ENCODE data around the gene IER2.

The IER2 gene

DNA sequence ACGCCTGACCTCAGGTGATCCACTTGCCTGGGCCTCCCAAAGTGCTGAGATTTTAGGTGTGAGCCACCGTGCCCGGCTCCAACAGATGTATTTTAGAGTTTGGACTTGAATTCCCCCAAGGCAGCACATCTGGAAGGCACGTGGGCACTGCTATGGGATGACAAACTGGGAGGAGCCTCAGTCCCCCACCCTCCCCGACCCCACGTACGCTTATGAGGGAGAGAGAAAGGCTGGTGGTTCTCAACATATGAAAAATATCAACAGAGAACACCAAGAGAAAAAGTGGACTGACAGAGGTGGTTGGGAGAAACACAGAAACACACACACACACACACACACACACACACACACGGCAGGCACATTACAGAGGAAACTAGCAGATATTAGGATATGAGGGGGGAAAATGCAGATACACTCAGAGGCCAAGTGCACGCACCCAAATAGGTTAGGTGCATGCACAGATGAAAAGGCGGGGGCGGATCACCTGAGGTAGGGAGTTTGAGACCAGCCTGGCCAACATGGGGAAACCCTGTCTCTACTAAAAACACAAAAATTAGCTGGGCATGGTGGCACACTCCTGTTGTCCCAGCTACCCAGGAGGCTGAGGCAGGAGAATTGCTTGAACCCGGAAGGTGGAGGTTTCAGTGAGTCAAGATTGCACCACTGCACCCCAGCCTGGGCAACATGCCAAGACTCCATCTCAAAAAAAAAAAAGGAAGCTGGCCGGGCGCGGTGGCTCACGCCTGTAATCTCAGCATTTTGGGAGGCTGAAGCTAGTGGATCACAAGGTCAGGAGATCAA, 3.2 kb upstream of the IER2 start:
- peak; percentile 18 for DNase-seq

DNA sequence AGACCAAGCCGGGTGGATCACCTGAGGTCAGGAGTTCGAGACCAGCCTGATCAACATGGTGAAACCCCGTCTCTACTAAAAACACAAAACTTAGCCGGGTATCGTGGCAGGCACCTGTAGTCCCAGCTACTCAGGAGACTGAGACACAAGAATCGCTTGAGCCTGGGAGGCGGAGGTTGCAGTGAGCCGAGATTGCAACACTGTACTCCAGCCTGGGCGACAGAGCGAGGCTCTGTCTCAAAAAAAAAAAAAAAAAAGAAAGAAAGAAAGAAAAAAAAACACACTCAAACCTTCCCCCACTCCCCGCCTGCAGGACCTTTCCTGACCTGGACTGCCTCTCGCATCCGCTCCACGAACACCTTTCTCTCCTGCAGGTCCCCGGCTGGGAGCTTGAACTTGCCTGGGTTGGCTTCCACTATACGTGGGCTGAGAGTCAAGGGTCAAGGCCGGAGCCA, 1.0 kb upstream of the IER2 start:
- DNase-seq, result peak; percentile 78

DNA sequence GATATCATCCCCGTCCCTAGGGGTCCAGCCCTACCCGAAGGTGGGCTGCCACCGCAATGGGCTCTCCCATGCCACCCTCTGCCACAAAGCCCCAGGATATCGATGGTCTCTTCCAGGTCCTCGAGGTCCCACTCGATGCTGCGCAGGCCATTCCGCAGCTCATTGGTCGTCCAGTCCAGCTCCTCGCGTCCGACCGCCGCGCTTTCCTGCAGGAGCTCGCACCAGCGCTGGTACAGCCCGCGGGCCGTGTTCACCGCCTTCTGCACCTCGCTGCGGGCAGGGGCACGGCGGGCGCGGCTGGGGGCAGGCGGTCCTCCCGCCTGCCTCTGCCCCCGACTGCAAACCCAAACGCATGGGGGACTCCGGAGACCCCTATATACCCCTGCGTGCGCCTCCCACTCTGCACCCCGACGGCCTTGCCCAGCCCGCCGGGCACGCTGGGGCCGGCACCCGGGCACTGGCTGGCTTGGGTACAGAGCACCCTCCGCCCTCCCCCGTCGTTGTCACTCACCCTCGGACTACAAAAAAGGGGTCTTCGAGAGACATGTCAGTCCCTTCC, 504 bp upstream of the IER2 start:
- DNase-seq, result peak; percentile 81

DNA sequence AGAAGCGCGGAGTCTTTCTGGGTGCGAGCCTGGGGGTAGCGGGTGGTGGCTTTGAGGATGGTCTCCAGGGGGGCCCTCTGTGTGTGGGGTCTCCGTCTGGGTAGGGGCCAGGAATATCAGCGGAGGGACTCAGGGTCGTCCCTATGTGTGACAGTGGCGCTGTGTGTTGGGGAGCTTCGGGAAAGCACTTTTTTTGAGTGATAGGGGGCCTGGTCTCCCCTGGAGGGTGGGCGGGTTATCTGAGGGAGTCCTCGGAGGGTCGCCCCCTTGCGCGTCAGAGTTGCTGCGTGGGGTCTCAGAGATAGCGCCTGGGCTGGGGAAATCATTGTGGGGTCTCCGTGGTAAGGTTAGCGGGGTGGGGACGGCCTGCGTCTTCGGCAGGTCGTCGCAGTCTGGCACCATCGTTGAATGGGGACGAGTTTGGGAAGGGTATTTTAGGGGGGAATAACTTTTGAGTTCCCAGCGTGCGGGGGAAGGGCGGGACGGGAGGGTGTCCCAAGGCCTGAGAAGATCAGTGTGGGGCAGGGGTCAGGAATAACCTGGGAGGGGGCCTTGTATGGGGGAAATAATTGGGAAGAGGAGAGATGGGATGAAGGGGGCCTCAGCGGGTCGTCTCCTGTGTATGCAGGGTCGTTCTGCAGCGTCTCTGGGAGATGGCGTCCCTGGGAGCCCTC, 857 bp downstream of the IER2 start:
- DNase-seq, result peak; percentile 63

DNA sequence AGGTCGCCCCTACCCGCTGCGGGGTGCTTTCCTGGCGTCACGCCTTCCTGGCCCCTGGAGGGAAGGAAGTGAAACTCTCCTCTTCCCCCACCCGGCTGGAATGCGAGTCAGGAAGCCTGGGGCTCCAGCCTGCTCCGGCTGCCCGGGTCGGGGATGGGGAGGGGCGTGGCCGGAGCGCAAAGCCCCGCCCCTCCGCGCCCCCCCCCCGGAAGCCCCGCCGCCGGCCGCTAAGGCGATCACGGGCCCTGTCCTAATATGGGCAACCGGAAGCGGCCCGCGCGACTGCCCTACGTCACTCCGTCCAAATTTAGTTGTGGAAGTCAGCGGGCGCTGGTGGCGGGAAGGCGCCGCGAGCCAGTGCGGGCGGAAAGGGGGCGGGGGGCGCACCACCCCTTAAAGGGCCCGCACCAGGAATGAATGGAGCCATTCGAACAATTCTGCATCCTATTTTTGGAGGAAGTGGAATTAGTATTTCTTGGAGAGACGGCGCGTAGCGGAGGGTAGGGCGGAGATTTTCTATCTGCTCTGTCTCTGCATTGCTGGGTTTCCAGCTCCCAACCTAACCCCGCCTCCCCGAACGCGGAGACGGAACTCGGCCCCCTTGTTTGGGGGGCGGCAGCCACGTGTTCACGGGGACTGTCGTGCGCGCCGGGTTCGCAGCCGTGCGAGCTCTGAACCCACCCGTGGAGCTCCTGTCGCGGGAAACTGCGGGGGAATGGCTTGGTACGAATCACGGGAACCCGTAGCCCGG, 1.6 kb downstream of the IER2 start:
- DNase-seq, result peak; percentile 99

DNA sequence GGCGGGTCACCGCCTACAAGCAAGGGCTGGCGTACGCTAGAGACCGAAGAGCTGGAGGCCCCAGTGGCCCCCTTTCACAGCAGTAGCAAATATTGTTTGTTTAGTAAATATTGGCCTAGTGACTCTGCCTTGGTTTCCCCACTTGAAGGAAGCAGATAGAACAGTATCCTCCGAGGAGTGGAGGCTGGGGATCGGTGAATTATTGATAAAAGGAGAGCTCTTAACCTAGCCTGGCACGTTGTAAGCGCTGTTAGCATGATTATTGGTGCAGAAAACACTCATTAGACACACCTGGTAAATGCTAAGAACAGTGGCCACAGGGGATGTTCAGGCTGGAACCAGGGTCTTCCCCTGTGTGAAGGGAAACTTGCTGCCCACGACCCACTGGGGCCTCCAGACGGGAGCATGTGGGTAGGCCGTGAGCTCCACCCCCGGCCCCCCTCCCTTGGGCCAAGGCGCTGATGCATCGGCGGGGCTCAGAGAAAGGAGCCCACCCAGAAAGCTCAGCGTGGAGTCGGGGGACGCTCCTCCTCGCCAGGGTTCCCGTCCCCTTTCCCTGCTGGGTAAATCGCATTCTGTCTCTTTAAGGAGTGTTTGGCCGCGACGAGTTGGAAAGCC, 2.3 kb downstream of the IER2 start:
- DNase-seq, result no peak

DNA sequence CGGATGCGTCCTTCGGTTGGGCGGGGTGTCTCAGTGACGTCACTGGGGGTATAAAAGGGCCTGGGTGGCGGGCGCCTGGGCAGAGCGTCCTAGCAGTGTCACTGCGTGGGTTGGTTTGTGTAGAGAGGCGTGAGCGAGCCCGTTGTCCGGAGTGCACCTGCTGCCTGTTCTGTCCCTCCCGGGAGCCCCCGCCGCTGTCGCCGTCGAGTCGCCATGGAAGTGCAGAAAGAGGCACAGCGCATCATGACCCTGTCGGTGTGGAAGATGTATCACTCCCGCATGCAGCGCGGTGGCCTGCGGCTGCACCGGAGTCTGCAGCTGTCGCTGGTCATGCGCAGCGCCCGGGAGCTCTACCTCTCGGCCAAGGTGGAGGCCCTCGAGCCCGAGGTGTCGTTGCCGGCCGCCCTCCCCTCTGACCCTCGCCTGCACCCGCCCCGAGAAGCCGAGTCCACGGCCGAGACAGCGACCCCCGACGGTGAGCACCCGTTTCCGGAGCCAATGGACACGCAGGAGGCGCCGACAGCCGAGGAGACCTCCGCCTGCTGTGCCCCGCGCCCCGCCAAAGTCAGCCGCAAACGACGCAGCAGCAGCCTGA, 2.9 kb downstream of the IER2 start:
- peak; percentile 98 for DNase-seq

DNA sequence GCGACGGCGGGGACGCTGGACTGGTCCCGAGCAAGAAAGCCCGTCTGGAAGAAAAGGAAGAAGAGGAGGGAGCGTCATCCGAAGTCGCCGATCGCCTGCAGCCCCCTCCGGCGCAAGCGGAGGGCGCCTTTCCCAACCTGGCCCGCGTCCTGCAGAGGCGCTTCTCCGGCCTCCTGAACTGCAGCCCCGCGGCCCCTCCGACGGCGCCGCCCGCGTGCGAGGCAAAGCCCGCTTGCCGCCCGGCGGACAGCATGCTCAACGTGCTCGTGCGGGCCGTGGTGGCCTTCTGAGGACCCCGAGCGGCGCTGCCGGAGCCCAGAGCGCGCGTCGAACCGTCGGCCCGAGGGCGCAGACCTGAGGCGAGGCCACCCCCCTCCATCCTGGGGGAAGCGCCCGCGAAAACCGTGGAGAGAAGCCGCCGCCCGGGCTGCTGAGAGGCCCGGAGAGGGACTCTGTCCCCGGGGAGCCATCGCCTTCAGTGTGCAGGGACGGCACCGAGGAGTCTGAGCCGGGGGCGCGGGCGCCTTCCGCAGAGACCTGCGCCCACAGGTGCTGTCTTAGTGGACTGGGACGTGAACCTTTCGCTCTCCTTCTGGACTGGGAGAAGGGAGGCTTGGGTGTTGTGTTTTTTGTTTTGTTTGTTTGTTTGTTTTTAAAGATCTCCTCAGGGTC, 3.5 kb downstream of the IER2 start:
- peak; percentile 77 for DNase-seq

DNA sequence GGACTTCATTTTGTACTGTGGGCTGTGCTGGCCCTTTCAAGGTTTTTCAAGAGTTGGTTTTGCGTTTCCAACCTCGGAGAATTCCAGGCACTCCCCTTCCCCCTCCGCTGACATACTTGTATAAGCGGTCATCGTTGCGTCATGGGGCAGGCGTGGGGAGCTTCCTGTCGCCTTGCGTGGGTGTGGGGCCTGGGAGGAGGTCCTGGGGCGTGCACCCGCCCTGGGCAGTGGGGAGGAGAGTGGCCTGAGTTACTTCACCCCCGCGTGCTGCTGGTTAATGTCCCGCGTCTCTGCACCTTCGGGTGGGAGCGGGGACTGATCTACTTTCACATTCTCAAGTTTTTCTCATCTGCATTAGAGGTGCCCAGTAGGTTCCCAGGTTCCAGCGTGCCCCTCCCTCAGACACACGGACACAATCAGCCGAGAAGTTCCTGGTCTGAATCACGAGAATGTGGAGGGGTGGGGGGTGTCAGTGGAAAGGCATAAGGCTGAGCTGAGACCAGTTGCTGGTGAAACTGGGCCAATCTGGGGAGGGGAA, 4.1 kb downstream of the IER2 start:
- DNase-seq, result peak; percentile 83

DNA sequence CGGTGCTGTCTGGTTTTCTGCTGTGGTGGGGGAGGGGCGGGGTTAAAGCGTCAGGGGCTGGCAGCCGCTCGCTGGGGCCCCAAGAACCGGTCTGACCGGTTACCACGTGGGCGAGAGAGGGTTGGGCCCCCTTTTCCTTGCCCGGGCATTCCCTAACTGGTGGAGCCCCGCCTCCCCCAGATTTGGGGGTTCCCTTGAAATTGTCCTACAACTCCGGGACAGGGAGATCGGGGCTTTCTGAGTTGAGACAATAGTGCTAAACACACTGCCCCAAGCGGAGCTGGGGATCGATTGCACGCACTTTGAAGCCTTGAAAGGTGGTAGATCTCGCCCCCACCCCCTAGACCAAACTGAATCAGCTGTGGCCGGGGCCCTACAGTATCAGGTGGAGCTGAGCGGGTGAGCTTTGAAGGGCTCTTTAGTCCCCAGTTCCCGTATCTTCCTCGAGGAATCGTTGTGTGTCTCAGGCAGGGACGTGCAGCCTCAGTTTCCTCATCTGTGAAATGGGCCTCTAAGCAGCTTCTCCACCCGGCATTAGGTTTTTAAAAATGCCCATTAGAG, 4.8 kb downstream of the IER2 start:
- peak; percentile 87 for DNase-seq

DNA sequence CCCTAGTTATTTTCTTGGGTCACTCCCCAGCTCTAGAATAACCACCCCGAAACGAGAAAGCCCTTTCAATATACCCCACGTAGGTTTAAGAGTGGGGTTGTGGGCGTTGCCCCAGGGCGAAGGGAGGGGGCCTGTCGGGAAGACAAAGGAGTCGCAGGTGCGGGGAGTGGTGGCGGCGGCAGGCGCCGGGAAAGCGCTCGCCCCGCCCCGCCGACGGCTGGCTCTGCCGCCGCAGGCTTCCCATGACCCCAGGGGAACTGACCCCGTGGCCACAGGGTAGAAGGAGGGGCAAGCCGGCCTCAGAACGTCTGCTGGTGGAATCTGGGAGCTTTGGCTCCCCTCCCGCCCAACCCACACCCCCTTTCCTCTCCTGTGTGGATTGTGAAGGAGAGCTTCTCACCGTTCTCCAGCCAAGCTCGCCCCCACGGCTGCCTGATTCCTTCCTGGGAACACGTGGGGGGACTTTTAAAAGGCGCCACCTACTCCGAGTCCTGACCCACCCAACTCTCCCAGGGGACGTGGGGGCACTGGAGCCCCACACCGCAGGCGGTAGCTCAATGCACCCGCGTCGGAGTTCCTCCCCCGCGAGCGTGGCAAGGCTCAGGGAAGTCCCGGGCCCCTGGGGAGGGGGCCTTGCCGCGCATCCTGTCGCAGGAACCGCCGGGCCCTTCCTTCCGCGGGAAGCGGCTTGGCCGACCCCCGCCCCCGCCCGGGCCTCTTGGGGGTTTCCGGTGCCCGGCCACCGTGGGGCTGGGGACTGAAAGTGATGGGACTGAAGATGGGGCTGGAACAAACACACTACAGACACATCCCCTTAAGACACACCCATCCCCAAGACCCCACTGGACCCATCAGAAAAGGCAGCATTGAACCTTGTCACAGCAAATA, 5.5 kb downstream of the IER2 start:
- peak; percentile 96 for DNase-seq

DNA sequence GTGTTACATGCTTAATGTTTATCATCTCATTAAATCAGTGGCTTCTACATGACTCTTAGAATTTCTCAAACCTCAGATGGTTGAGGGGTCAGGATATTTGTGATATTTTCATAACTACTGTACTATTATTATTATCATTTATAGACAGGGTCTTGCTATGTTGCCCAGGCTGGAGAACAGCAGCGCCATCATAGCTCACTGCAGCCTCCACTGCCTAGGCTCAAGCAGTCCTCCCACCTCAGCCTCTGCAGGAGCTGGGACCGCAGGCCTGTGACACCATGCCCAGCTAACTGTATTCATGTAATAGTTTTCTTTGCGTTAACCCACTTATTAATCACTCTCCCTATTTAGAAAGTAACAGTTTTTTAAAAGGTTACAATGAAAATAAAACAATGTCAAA, 9.5 kb downstream of the IER2 start:
- no peak for DNase-seq

DNA sequence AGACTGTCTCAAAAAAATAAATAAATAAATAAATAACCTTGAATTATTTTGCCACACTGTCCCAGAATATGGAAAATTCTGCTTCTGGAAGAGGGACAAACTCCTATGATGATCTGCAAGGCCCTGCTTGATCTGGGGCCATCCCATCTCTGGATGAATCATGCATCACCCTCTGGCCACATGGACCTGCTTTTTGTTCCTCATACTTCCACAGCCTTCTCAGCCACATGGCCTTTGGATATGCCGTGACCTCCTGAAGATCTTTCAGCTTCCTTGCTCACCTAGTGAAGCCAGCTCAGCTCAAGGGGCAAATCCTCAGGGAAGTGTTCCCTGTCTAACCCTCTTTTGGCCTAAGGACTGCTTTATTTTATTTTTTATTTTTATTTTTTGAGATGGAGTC, 10.3 kb downstream of the IER2 start:
- DNase-seq, result no peak

DNA sequence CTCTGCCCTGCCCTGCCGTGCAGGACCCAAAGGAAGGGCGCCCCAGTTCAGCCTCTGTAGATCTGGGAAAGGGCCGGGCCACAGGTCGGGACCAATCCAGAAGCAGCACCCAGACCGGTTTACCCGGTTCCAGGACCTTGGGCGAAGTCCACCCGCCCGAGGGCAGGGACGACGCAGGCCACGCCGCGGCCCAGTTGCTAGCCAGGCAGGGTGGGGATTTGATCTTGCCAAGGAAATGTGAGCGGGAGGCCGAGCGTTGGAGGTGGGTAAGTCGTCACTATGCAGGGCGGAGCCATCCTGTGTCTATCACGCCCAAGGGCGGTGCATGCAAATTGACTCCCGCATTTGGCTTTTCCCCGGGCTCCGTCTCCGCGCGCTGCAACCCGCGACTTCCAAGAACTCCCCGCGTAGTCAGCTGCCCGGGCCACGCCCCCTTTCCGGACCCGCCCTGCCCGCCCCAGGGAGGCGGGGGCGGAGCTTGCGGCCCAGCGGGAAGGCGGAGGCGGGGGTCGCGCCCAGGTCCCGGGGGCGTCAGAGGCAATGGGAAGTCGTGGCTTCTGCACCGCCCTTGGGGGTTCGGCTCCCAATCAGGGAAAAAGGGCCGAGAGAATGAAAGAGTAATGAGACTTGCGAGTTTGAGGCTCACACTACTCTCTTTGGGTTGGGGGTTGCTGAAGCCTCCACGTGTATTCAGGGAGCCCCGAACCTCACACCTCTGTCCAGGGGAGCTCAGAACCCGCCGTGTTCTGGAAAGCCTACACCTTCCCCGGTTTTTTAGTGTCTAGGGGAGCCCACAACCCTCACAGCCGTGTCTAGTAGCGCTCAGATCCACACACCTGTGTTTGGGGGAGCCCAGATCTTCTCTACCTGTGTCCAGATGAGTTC, 12.8 kb downstream of the IER2 start:
- peak; percentile 99 for DNase-seq

DNA sequence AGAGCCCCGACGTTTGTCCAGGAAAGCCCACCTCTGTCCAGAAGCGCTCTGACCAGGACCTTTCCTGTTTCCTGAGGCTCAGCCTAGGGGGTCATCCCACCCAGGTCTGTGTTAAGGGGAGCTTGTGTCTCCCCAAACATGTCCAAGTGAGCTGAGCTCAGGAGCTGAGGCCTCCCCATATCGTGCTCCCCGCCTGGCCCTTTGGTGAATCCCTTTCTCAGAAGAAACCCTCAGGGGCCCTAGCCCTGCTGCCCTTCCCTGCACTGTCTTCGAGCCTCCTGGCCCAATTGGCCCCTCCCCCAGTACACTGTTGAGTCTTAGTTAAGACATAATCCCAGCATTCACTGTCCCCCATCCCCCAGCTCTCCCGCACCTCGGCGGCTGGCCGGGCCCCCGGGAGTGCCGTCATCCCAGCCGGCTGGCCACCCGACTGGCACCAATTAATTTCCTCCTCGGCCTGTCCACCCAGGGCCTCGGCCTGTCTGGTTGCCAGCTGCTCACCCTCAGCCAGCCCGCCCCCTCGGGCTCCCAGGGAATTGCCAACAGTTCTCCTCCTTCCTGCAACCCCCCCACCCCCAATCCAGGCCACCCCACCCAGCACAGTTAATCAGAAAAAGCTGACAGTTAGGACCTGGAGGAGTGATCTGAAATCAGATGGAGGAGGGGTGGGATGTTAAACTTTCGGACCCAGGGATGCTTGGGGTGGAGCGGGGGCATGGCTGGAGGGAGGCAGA, 13.6 kb downstream of the IER2 start:
- peak; percentile 96 for DNase-seq

DNA sequence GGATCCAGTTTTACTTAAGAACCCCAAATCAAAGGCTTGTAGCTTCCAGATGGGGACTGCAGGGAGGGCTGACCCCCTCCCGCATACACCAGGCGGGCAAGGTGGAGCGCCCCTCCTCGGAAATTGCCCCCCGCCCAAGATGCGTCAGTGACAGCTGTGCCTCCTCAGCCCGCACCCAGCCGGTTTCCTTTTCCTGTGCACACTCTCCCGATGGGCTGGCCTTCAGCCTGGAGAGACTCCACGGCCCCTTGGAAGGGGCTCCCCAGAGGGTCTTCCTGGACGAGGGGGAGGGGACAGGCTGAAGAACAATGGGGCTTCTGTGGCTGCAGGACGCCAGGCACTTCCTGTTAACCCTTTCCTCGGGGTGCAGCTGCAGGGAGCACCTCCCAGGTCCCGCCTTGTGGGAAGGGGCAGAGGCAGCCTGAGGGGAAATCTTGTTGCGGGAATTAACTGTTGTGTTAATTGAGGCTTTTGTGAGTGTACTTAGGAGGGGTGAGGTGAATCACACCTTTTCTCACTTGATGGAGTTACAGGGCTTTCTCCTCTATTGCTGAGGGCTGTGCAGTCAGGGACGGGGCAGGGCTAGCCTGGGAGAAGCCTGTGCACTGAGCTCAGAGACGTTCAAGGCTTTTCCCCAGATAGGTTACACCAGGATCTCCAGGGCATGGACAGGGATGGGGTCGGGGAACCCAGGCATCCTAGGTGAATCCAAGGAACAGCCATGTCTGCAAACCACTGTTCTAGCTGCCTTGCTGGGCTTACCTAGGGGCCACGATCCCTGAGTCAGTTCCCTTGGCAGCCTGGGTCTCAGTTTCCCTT, 14.3 kb downstream of the IER2 start:
- DNase-seq, result peak; percentile 99
